ENCODE measurements around the gene SMIM11.
"Not testable (repeated sequence)": the region's sequence is repeated elsewhere in the genome, so short reads cannot be mapped to it uniquely, and the experiment has no call there.

SMIM11 gene

DNA sequence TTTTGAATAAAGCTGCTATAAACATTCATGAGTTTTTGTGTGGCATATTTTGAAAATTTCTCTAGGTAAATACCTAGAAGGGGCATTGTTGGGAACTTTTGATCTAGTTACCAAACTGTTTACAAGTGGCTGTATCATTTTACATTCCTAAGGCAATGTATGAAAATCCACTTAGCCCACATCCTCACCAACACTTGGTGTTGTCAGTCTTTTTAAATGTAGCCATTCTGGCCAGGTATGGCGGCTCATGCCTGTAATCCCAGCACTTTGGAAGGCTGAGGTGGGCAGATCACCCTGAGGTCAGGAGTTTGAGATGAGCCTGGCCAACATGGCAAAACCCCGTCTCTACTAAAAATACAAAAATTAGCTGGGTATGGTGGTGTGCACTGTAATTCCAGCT lies 17.4 kb upstream of the SMIM11 start:
- no peak for DNase-seq

GRCh38 chr21:34358866-34359265 lies 16.4 kb upstream of the SMIM11 start:
- DNase-seq: no peak

GRCh38 chr21:34360488-34361241 lies 14.6 kb upstream of the SMIM11 start:
- no peak for DNase-seq

DNA sequence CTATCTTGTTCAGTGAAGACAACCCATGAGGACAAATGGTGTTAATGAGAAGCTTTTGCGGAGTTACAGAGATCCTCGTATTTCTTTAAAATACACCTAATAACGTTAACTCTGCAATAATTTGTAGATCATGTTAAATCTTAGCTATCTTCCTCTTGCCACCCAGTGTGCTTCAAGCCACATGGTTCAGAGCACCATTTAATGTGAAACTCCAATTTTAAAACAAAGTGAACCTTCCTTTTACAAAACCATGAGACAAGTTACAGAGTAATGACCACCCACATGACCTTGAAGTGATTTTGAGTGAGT lies 13.2 kb upstream of the SMIM11 start:
- no peak for DNase-seq

GRCh38 chr21:34362670-34363069 lies 12.6 kb upstream of the SMIM11 start:
- DNase-seq: no peak

GRCh38 chr21:34363733-34364132 lies 11.6 kb upstream of the SMIM11 start, which contains the start of gene KCNE2:
TSS of gene KCNE2 (plus strand) at chr21:34364006. CDS start at chr21:34370479, 6,473 bp downstream.
- DNase-seq: no peak

DNA sequence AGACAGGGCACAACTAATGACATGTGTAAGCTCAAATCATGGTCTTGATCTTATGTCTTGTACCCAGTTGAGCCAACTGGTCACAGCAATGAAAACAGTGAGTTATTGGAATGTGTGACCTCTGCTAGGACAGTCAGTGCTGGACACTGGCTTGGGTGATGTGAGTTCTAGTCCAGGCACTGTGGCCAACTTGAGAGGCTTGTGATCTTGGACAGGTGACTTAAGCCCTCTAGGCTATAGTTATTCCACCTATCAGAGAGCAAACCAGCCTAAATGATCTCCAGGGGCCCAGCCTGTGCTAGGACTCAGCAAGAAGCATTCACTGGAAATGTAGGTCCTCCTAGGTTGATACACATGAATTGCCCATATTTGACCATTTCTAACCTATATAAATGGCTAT lies 10.4 kb upstream of the SMIM11 start:
- no peak for DNase-seq

- no peak for DNase-seq
These were observed 9.5 kb upstream of the SMIM11 start for GRCh38 chr21:34365809-34366208.

DNA sequence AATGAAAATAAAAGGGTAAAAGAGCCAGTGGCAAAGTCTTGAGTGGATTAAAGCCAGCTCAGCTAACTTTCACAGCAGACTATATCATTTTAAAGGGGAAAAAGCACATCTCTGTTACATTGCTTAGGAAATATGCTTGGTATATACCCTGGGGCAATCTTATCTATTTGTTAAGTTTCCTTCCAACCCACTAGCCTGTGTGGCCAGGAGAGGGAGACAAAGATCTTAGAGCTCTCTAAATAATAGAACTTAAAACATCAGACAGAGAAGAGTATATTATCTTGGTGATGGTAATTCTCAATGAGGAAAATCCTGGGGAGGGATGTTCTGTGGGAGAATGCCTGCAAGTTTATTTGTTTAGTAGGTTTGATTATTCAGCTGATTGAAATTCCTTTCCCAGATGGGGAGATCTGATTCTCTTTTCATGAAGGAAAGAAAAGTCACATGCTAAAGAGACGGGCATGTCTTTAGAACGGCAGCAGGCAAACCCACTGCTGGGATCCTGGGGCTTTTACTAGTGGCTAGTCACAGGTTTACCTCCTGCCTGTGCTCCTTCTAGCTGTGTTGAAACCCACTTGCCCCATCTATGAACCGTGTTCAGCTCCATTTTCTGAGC lies 7.9 kb upstream of the SMIM11 start:
- peak; percentile 59 for DNase-seq

DNA sequence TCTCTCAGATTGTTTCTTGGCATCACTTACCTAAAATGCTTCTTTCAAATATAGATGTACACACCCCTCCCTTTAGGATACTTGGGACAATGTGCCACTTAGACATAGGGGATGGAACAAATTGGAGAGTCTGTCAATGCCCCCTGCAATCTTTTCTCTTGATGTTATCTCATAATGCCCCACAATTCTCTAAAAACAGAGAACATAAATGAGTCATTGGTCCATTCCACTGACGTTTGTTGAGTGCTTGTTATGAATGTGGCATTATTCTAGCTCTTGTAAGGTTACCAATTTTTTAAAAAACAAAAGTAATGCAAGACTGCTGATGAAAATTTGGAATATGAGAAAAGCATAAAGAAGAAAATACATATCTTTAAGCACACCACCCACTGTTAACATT lies 5.6 kb upstream of the SMIM11 start:
- DNase-seq: no peak

GRCh38 chr21:34372321-34372720 lies 3.0 kb upstream of the SMIM11 start:
- no peak for DNase-seq

- DNase-seq: not testable (repeated sequence)
These were observed 845 bp upstream of the SMIM11 start for GRCh38 chr21:34374462-34374861.

DNA sequence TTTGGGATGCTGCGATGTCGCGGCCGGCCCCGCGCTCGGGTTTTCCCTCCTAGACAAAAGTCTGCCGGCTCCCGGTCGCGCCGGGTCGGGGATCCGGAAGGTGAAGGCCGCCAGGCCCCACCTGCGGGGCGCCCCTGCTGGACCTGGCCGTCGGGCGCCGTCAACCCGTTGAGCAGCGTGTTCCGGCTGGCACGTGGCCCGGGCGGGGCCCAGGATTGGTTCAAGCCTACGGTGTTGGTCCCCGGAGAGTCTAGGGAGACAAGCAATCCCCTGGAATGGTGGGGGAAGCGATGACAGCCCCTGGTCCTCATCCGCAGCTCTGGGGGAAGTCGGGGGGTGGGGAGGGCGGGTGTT lies 289 bp downstream of the SMIM11 start:
- DNase-seq: not testable (repeated sequence)

- DNase-seq: not testable (repeated sequence)
These were observed 7.8 kb downstream of the SMIM11 start for GRCh38 chr21:34383138-34383537.

- DNase-seq: not testable (repeated sequence)
These were observed 8.6 kb downstream of the SMIM11 start for GRCh38 chr21:34383724-34384415.

GRCh38 chr21:34400522-34400921 lies 25.2 kb downstream of the SMIM11 start:
- DNase-seq: not testable (repeated sequence)

DNA sequence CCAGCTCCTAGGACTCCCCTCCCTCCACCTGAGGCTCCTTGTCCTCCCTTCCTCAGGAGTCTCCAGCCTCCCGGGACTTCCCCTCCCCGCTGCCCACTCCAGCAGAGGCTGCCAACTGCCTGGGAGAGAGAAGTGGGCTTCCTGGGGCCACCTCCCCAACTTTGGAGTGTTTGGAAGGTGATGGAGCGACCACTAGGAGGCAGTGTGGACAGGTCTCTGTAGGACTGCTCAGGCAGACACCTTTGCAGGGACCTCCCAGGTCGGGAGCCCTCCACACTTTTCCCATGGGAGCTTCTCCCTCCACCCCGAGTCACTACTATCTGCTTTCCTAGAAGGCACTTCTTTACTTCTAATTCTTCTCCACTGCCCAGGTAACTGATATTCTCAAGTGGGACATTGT lies 29.4 kb downstream of the SMIM11 start:
- not testable (repeated sequence) for DNase-seq

- not testable (repeated sequence) for DNase-seq
These were observed 30.4 kb downstream of the SMIM11 start for GRCh38 chr21:34405686-34406085.

DNA sequence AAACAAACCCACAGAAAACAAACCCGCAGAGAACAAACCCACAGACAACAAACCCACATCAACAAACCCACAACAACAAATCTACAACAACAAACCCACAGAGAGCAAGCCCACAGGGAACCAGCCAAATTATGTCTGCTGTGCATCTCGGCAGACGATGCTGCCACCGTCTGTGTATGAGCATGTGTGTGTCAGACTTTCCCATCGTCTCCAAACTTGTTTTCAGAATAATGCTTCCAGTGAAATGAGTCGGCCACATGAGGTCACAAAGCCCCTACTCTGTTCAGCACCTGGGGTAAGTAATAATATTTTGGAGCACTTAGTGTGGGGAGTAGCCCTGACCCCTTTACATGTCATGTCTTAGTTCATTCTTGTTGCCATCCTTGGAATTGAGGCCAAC lies 30.8 kb downstream of the SMIM11 start:
- not testable (repeated sequence) for DNase-seq

- not testable (repeated sequence) for DNase-seq
These were observed 31.4 kb downstream of the SMIM11 start for GRCh38 chr21:34406676-34407075.

- not testable (repeated sequence) for DNase-seq
These were observed 32.0 kb downstream of the SMIM11 start for GRCh38 chr21:34407294-34407693.

- DNase-seq: not testable (repeated sequence)
These were observed 42.3 kb downstream of the SMIM11 start for GRCh38 chr21:34417448-34418077.

- not testable (repeated sequence) for DNase-seq
These were observed 48.5 kb downstream of the SMIM11 start, which contains the start of gene SMIM34 for GRCh38 chr21:34423805-34424204. TSS of gene SMIM34 (minus strand) at chr21:34423951. CDS start at chr21:34423839, 112 bp downstream.

All from NCI-H1105 treated with DMSO at 0.1 percent for 48 hours (cell line).